BJ (cell line): ENCODE results near the gene CCDC7. TPM values are rescaled to one million over a fixed set of nuclear protein-coding genes. Genes with fewer than 3 reads are reported as not detected.
"Not testable (repeated sequence)": the region's sequence is repeated elsewhere in the genome, so short reads cannot be mapped to it uniquely, and the experiment has no call there.

ENCODE experiments used
- CTCF ChIA-PET: fragments of 350-600 bp; formaldehyde crosslinking; extraction: SDS; loops from one replicate; lab custom pipeline; 2021; ENCODE audit warnings: antibody characterized with exemption, inconsistent platforms; lab: Yijun Ruan, JAX
- POLR2A ChIA-PET: fragments of 300-600 bp; sonication (Branson Sonifier 250); formaldehyde crosslinking; extraction: SDS; loops from one replicate; lab custom pipeline; 2021; ENCODE audit warnings: antibody characterized with exemption; lab: Charles Lee
- DNase-seq: peaks from one replicate; pipeline ENCODE4 v3.0.0-alpha.2; 2011; ENCODE audit warnings: low read depth
- H3K27me3 ChIP-seq: 2 replicates; pipeline ENCODE4 v1.6.0; 2011; ENCODE audit warnings: low read length; ENCODE audit not compliant: control insufficient read depth, insufficient read depth
- H3K36me3 ChIP-seq: 2 replicates; pipeline ENCODE4 v1.5.1; 2011; ENCODE audit warnings: low read length; ENCODE audit not compliant: control insufficient read depth, insufficient read depth
- H3K4me3 ChIP-seq: 2 replicates; pipeline ENCODE4 v1.5.1; 2011; ENCODE audit warnings: low read depth, mild to moderate bottlenecking, control low read depth, low read length
- CTCF ChIP-seq: IDR thresholded peaks from 2 replicates; pipeline ENCODE4 v1.5.1; 2011; ENCODE audit warnings: low read depth, mild to moderate bottlenecking, control low read depth, inconsistent platforms, low read length, moderate library complexity; ENCODE audit not compliant: insufficient read depth
- polyA plus RNA-seq: library from polyadenylated mRNA; depleted of rRNA; stranded (reverse); fragments of >200 nt; gene quantifications from 2 replicates; pipeline ENCODE4 v1.2.3, GENCODE V29; 2011

Gene CCDC7
- polyA plus RNA-seq, 1 experiment, result 0.52 TPM

- ChIA-PET CTCF (interaction anchor here (2.7 kb wide), 1 partner anchor 221 kb away, joined by 18 read pairs; no protein-coding TSS in a partner anchor), POLR2A (no interaction called here)
- no peak for DNase-seq
- no peak overlapping the region for H3K4me3 ChIP-seq
- no peak for TF ChIP-seq CTCF
- H3K36me3 ChIP-seq, result no peaks in the 10 kb centered on the region
- no peaks in the 10 kb centered on the region for H3K27me3 ChIP-seq
These were observed 342.4 kb downstream of the CCDC7 start for GRCh38 chr10:32788359-32788758.

GRCh38 chr10:32790483-32790882 is 344.5 kb downstream of the CCDC7 start:
- POLR2A ChIA-PET, result no interaction called here
- Histone ChIP-seq H3K36me3 (no peaks in the 10 kb centered on the region), H3K4me3 (no peak overlapping the region), H3K27me3 (no peaks in the 10 kb centered on the region)
- CTCF ChIA-PET, result interaction anchor here (0.7 to 3.2 kb wide), 3 partner anchors 10 to 219 kb away, joined by 3 to 20 read pairs (median 3); no protein-coding TSS in a partner anchor
- no peak for DNase-seq
- TF ChIP-seq CTCF, result no peak

- DNase-seq, result no peak
- POLR2A ChIA-PET, result no interaction called here
These were observed 347.1 kb downstream of the CCDC7 start for GRCh38 chr10:32793033-32793432.

GRCh38 chr10:32795598-32796183 is 349.8 kb downstream of the CCDC7 start:
- peak; percentile 73 for TF ChIP-seq CTCF
- ChIA-PET POLR2A (no interaction called here), CTCF (interaction anchor here (0.7 to 2.7 kb wide), 5 partner anchors 208 to 306 kb away, joined by 3 to 18 read pairs (median 3); no protein-coding TSS in a partner anchor)
- H3K27me3 ChIP-seq, result no peaks in the 10 kb centered on the region
- H3K36me3 ChIP-seq, result no peaks in the 10 kb centered on the region
- no peak for DNase-seq
- no peak overlapping the region for H3K4me3 ChIP-seq

More at GRCh38 chr10:32793033-32793432, 347.1 kb downstream of the CCDC7 start:
- Histone ChIP-seq H3K36me3 (no peaks in the 10 kb centered on the region), H3K27me3 (no peaks in the 10 kb centered on the region), H3K4me3 (no peak overlapping the region)
- no peak for TF ChIP-seq CTCF
- CTCF ChIA-PET, result interaction anchor here (1.1 kb wide), 1 partner anchor 322 kb away, joined by 3 read pairs; no protein-coding TSS in a partner anchor

GRCh38 chr10:32797393-32797792 is 351.5 kb downstream of the CCDC7 start:
- DNase-seq, POLR2A ChIA-PET, H3K36me3 ChIP-seq, H3K27me3 ChIP-seq, H3K4me3 ChIP-seq: not testable (repeated sequence)
- CTCF ChIA-PET, result interaction anchor here (1.7 kb wide), 1 partner anchor 212 kb away, joined by 9 read pairs; no protein-coding TSS in a partner anchor
